Activated naive CD4-positive, alpha-beta T cell treated with anti-CD3 and anti-CD28 coated beads, Interleukin-2, amount 50 U/mL, for 16 hours (primary cell): ENCODE results near the gene DLG1.

Source experiments
- DNase-seq: peaks from one replicate; pipeline ENCODE4 v3.0.0-alpha.2; 2020

The DLG1 gene

GRCh38 chr3:197008436-197009209 is 289.8 kb downstream of the DLG1 start:
- no peak for DNase-seq

DNA sequence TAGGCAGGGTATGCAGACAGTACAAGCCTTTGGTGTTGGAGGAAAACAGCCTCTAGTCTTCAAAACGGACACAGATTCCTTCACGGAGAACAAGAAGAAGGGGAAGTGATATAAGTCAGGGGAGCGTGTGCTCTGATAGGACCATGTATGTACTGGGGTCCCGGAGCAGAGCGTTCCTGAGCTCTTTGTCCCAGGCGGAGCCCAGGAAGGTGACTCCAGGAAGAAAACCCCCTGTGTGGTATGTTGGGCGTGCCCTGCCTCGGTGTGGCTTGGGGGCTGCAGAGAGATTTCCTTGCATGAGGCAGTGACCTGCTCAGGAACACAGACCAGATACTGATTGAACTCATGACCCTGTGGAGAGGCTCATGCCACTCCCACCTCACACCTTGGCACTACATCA is 290.5 kb downstream of the DLG1 start:
- no peak for DNase-seq

GRCh38 chr3:197007296-197007940 is 291.0 kb downstream of the DLG1 start:
- DNase-seq, result no peak

DNA sequence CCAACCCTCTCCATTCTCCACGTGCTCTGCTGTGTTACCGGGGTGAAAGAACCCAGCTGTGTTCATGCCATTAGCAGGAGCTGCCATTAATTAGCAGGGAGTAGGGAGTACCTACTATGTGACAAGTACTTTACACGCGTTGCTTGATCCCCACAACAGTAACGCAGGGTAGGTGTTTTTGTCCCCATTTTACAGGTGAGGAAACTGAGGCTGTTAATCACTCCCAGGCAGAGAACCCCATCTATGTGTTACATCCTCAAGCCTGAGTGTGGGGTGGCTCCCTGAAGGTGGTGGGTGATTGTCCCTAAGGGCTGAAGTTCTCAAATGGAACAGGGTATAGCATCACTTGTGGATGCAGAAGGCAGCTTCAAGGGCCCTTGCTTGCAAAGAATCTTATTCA is 291.6 kb downstream of the DLG1 start:
- no peak for DNase-seq

DNA sequence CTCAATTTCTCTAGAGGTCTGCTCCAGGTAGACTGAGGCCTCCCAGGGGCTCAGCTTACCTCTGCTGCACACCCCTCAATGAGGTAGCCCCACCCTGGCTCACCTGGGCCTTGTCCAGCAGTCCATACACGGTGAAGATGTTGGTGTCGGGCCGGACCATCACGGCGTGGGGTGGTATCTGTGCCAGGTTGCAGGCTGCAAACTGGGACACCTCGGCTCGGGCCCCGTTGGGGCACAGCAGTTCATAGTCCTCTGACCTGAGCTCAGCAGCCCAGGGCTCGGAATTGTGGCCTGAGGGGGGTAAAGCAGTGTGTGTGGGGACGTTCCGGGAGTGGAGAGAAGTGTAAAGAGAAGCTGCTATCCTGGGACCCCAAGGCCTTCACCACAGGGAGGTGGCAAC is 292.0 kb downstream of the DLG1 start:
- DNase-seq, result no peak

GRCh38 chr3:197003461-197004385 is 294.7 kb downstream of the DLG1 start:
- DNase-seq, result peak; percentile 42

GRCh38 chr3:197002701-197003454 is 295.5 kb downstream of the DLG1 start:
- peak; percentile 82 for DNase-seq

GRCh38 chr3:197001972-197002700 is 296.3 kb downstream of the DLG1 start:
- DNase-seq, result peak; percentile 34

DNA sequence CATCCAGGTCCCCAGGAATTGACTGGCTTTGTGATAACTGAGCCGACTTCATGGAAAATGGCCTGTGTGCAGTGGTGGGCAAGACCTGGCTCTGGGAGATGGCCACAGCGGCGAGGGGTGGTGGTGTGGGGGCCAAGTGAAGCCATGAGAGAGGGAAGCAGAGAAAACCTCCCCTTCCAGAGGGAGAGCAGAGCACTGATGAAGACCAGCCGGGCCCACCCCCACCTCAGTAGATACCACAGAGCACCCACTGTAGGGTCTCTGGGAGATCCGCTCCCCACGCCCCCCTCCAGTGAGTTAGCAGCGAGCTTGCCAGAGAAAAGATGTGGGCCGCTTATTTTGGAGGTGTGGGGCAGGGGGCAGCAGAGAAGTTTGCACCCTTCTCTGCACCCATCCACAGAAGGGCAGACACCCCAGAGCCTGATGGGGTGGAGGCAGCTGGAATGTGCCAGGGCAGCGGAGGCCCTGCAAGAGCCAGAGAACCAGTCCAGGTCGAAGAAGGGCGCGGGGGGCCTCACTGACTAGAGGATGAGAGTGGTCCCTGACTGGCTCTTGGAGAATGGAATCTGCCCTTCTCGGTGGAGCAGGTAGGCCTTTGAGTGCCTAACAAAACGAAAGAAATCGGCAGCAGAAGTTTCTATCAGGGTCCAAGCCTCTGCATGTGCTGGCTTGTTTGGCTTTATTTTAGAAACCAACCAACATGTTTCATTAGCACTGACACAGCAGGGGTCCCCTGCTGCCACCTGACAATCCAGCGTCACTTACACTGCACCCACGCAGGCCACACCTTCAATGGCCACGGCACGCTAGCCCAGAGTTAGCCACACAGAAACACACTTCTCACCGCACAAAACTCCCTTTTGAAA is 297.1 kb downstream of the DLG1 start:
- no peak for DNase-seq

- no peak for DNase-seq
Measured at GRCh38 chr3:197000211-197000610, 298.2 kb downstream of the DLG1 start.

- no peak for DNase-seq
Measured at GRCh38 chr3:196998966-196999760, 299.2 kb downstream of the DLG1 start.

DNA sequence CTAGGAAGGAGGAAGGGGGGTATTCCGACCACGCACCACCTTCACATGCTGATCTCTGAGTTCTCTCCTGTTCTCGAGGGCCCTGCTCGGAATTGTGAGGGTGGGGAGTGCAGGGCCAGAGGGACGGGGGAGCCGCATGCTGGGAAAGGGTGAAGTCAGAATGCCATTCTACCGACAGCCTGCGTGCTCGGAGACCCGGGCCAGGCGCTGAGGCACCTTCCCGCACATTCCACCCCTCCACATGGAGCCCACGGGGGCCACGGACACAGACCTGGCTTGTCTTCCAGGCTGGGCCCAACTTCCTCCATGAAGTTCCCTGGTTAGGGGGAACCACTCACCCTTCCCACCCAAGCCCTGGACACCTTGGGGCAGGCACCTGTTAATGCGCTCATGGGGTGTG is 301.1 kb downstream of the DLG1 start:
- no peak for DNase-seq

DNA sequence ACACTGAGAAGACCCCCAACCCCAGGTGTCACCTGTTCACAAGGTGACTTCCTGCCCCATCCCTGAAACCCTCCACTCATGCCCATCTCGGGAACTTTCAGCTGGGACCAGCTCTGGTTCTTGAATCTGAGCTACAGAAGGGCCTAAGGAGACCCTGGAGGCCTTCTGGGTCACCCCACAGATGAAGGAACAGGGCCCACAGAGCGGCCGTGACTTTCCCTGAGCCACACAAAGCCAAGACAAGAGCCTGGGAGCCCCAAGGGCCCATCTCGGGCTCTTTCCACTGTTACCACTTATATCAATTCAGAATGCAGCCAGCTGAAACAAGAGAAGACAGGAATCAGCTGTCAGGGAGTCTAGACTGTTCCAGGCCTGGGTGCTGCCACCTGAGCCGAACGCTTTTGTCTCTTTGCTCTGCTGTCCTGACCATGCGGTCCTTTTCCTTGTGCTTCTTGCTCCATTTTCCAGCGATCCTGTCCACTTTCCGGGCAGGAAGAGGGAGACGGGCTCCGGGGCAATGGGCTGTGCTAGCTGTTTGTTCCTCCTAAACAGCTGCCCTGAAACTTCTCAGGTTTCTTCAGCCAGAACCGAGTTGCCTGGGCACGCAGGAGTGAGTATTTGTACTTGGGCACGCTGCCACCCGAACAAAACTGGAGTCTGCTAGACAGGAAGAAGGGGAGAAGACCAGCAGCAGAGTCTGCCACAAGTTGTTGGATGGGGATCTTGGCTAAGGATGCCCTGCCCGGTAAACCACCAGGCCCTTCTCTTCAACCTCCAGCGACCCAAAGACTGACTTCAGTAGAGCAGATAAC is 301.8 kb downstream of the DLG1 start:
- no peak for DNase-seq

DNA sequence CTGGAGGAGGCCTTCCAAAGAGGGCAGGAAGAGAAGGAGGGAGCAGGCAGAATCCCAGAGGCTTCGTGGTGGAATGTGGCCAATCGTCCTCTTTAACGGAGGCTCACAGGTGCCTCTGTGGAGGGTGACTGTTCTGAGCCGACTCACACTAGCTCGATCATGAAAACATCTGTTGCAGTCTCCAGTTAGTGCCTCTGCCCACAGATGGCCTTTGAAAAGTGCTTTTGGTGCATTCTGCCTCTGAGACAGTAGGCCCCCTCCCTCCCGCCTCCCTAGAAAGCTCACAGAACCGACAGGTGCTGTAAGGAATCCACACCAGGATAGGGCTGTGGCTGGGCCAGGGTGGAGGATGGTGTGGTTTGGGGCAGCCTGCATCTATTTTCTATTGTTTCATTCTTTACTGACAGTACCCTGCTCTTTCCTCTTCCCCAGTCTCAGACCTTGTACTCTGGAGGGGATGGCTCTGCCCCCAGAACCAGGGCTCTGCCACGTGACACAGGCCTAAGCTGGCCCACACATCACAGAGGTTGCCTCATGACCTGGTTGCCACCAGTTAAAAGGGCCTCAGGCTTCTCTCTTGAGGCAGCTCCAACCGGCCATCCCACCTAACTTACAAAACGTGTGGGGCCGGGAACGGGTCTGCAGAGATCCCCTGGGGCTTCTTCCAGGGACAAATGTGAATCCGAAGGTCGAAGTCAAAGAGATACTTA is 302.6 kb downstream of the DLG1 start:
- no peak for DNase-seq

- no peak for DNase-seq
Measured at GRCh38 chr3:196995027-196995426, 303.4 kb downstream of the DLG1 start.

- no peak for DNase-seq
Measured at GRCh38 chr3:196994056-196994455, 304.4 kb downstream of the DLG1 start.
